Left lung (tissue), 10 donors: ENCODE data around the gene PRRT3. TPM values are rescaled to one million over a fixed set of nuclear protein-coding genes. Genes with fewer than 3 reads are reported as not detected.

Source experiments
- ATAC-seq: fragments of 200-7000 bp; cut with Tn5 transposase; one replicate; pipeline ENCODE4 v1.9.1; 2020; ENCODE audit warnings: moderate library complexity
- DNase-seq, 4 donors: peaks; one replicate each; pipeline ENCODE4 v3.0.0-alpha.2; 2013 to 2020
- H3K27ac ChIP-seq, 2 donors: fragments of 200-600 bp; sonication (generic) in 1 of 2; one replicate each; pipeline versions ENCODE4 v1.5.0 to v1.8.0; 2020 to 2021
- H3K27me3 ChIP-seq, 2 donors: fragments of 200-600 bp; sonication (generic) in 1 of 2; one replicate each; pipeline versions ENCODE4 v1.5.0 to v1.8.0; 2020 to 2021
- H3K36me3 ChIP-seq, 2 donors: fragments of 200-600 bp; sonication (generic) in 1 of 2; one replicate each; pipeline versions ENCODE4 v1.5.0 to v1.8.0; 2020 to 2021
- H3K4me1 ChIP-seq, 2 donors: fragments of 200-600 bp; one replicate each; pipeline ENCODE4 v1.8.0; 2021
- H3K4me3 ChIP-seq, 2 donors: fragments of 200-600 bp; sonication (generic) in 1 of 2; one replicate each; pipeline versions ENCODE4 v1.5.0 to v1.8.0; 2020 to 2021; ENCODE audit warnings: mild to moderate bottlenecking in 1 of 2
- H3K9me3 ChIP-seq, 2 donors: fragments of 200-600 bp; sonication (generic) in 1 of 2; one replicate each; pipeline versions ENCODE4 v1.5.0 to v1.8.0; 2020 to 2021
- intact Hi-C, 2 donors: fragments of 100-400 bp; cut with DNase I; formaldehyde crosslinking; loops; one replicate each; pipeline versions ENCODE4 v1.11.2 to v1.14.2; 2022
- polyA plus RNA-seq, 6 donors: library from polyadenylated mRNA; unstranded; fragments of 120-200 nt; gene quantifications; one replicate each; pipeline ENCODE4 v1.2.1, GENCODE V29; 2013; ENCODE audit not compliant: insufficient read length in 6 of 6
- total RNA-seq, 2 donors: library from RNA; stranded (reverse); fragmentation: NEBNext Ultra II Directional; extraction: Animal tissue kit (Norgen Biotek cat#: 25700); gene quantifications; one replicate each; pipeline ENCODE4 v1.2.1, GENCODE V29; 2021
- TF ChIP-seq, protein P1 (sequence below), 2 donors: fragments of 200-600 bp; sonication (generic) in 1 of 2; IDR thresholded peaks; one replicate each; pipeline versions ENCODE4 v1.5.0 to v1.8.0; 2021; ENCODE audit warnings: antibody characterized with exemption in 2 of 2
- donor health status: DM: no; HTN: yes; CAD: no.
- donor health status: DM: no; HTN: no; CAD: no.

Gene PRRT3
- total and polyA plus RNA-seq, 8 donors = 1.8 to 4.6 (median 4.2) TPM

DNA sequence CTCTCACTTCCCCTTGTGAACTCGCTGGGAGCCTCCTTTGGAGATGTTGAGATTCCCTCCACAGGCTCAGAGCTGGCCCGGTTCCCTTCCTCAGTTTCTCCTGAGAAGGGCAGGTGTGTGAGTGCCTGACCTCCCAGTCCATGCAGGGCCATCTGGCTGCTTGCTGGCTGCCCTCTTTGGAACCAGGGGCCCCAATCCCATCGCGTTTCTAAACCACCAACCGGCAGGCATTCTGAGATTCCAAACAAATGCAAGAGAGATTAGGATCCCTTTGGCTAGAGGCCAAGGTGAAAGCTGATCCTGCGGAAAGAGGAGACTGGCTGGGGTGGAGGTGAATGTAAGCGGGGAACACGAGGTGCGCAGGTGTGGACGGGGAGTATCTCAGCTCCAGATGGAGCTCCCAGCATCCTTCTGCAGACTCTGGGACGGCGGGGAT lies 2.9 kb upstream of the PRRT3 start:
- no peak for ATAC-seq
- no peak for DNase-seq
- peaks cover 8 to 13% of the 10 kb centered on the region in 2 donors for H3K4me1 ChIP-seq
- H3K27me3 ChIP-seq = peaks cover 0 to 17% of the 10 kb centered on the region in 2 donors
- TF ChIP-seq, protein P1, sequence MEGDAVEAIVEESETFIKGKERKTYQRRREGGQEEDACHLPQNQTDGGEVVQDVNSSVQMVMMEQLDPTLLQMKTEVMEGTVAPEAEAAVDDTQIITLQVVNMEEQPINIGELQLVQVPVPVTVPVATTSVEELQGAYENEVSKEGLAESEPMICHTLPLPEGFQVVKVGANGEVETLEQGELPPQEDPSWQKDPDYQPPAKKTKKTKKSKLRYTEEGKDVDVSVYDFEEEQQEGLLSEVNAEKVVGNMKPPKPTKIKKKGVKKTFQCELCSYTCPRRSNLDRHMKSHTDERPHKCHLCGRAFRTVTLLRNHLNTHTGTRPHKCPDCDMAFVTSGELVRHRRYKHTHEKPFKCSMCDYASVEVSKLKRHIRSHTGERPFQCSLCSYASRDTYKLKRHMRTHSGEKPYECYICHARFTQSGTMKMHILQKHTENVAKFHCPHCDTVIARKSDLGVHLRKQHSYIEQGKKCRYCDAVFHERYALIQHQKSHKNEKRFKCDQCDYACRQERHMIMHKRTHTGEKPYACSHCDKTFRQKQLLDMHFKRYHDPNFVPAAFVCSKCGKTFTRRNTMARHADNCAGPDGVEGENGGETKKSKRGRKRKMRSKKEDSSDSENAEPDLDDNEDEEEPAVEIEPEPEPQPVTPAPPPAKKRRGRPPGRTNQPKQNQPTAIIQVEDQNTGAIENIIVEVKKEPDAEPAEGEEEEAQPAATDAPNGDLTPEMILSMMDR (IDR thresholded peaks at IDR 0.05) = no peak
- H3K36me3 ChIP-seq = no peaks in the 10 kb centered on the region
- H3K4me3 ChIP-seq = no peak overlapping the region
- H3K27ac ChIP-seq = no peak overlapping the region
- intact Hi-C loops = no loop called here
- H3K9me3 ChIP-seq = no peaks in the 10 kb centered on the region

DNA sequence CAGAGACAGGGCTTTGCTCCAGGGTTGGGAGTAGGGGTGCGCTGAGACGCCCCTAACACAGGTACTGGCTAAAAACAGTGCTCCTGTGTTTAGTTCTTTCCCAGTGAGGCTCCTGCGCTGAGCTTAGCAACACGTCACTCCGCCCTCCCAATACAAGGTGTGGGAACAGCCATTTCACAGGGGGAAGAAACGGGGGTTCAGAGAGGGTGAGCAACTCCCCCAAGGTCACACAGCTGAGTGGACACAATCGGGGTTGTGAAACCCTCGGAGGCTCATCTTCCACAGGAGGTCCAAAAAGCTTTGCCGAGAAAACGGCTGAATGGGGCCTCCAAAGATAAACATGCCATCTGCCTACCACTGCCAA lies 628 bp downstream of the PRRT3 start:
- peaks cover 0 to 17% of the 10 kb centered on the region in 2 donors for H3K27me3 ChIP-seq
- no peaks in the 10 kb centered on the region for H3K36me3 ChIP-seq
- intact Hi-C loops = no loop called here
- H3K4me3 ChIP-seq = peak overlapping the region; percentile 41 to 42
- ATAC-seq = no peak
- H3K9me3 ChIP-seq = no peaks in the 10 kb centered on the region
- peaks cover 8 to 13% of the 10 kb centered on the region in 2 donors for H3K4me1 ChIP-seq
- TF ChIP-seq, protein P1 (IDR thresholded peaks at IDR 0.05) = no peak
- DNase-seq = no peak
- no peak overlapping the region for H3K27ac ChIP-seq

DNA sequence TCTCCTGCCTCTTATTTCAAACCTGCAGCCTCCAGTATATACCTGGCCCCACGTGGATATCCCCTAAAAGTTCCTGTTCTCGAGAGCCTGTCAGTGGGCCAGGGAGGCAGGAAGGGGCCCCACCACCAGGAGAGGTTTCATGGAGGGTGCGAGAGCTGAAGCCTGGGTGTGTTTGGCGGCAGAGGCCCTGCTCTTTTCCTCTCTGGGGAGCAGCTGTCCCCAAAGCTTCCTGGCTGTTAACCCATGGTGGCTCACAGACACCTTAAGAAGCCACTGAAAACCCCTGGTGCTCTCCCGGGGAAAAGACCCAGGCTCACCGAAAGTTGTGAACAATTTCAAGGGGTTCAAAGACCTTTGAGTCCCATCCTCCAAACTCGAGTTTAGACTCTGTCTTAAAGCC lies 1.1 kb downstream of the PRRT3 start:
- Histone ChIP-seq H3K4me3 (no peak overlapping the region), H3K4me1 (peaks cover 8 to 13% of the 10 kb centered on the region in 2 donors), H3K9me3 (no peaks in the 10 kb centered on the region), H3K27ac (no peak overlapping the region), H3K36me3 (no peaks in the 10 kb centered on the region), H3K27me3 (peaks cover 0 to 17% of the 10 kb centered on the region in 2 donors)
- TF ChIP-seq, protein P1 (IDR thresholded peaks at IDR 0.05) = no peak
- DNase-seq (no peak), ATAC-seq (no peak)
- intact Hi-C loops = no loop called here

DNA sequence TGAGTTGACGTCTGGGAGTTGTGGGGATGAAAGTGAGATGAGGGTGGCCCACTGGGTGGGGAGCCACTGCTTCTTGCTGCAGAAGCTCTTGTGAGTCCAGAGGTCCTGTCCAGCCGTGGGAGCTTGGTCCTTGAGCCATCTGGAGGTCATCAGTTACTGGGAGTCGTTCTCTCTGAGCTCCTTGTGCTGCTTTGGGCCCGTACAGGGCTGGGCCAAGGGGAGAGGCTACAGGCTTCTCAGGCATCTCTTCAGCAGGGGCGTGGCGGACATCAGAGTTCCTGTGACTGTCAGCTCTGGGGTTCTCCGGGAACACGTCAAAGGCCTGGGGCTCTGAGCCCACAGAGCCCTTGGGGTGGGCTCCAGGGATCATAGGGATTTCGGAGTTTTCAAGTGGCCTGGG lies 2.6 kb downstream of the PRRT3 start:
- peaks cover 0 to under 1% of the 10 kb centered on the region in 2 donors for H3K36me3 ChIP-seq
- no peaks in the 10 kb centered on the region for H3K9me3 ChIP-seq
- DNase-seq = no peak
- no peak overlapping the region for H3K27ac ChIP-seq
- H3K4me1 ChIP-seq = peaks cover 8 to 17% of the 10 kb centered on the region in 2 donors
- TF ChIP-seq, protein P1 (IDR thresholded peaks at IDR 0.05) = no peak
- no peak for ATAC-seq
- intact Hi-C loops = no loop called here
- H3K27me3 ChIP-seq = peaks cover 0 to 17% of the 10 kb centered on the region in 2 donors
- no peak overlapping the region for H3K4me3 ChIP-seq

DNA sequence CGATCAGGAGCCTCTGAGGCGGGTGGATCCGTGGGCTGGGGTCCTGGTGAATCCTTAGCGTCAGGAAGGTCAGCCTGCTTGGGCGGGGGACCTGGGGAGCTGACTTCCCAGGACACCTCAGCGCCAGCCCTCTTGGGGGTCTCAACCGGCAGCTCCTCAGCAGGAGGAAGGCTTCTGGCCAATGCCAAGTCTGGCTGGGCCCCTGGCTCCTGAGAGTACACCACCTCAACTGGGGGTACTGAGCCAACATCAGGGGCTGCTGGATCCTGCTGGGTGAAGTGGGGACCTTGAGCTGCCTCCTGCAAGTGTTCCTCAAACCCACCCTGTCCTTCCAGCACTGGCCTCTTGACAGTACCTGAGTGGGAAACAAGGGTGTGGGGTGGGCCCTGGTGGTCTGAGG lies 3.1 kb downstream of the PRRT3 start:
- intact Hi-C loops = no loop called here
- ATAC-seq = no peak

More for the DNA sequence above, 3.1 kb downstream of the PRRT3 start:
- Histone ChIP-seq H3K27me3 (peaks cover 0 to 17% of the 10 kb centered on the region in 2 donors), H3K4me3 (no peak overlapping the region), H3K4me1 (peaks cover 8 to 17% of the 10 kb centered on the region in 2 donors), H3K27ac (no peak overlapping the region), H3K9me3 (no peaks in the 10 kb centered on the region), H3K36me3 (peaks cover 0 to 6% of the 10 kb centered on the region in 2 donors)
- no peak for DNase-seq
- TF ChIP-seq, protein P1 (IDR thresholded peaks at IDR 0.05) = no peak
